ENCODE data around the gene ATF7IP2.
"Not testable (repeated sequence)": the region's sequence is repeated elsewhere in the genome, so short reads cannot be mapped to it uniquely, and the experiment has no call there.

ATF7IP2 gene

GRCh38 chr16:10362077-10362863 is 23.6 kb upstream of the ATF7IP2 start:
- no CpG with 5 or more reads among the region's 9 CpGs for WGBS, 2 donors (ENCODE audit: extremely low coverage in 2 of 2, insufficient read length in 2 of 2, insufficient replicate concordance in 1 of 2)
- Histone ChIP-seq H2BK15ac (ENCODE audit: low read length) (no peak overlapping the region), H2BK120ac (ENCODE audit: low read depth, low read length) (no peak overlapping the region), H3K18ac (ENCODE audit: low read length) (no peak overlapping the region), H2BK5ac (ENCODE audit: low read length) (no peak overlapping the region), H3K14ac (ENCODE audit: low read length) (no peak overlapping the region), H3K9me3 (replicated peaks in 1 of 2; ENCODE audit: control insufficient read depth in 2 of 2, insufficient read depth in 1 of 2, low read depth in 1 of 2, low read length in 2 of 2) (no peaks in the 10 kb centered on the region), H3K27ac (replicated peaks; ENCODE audit: low read length) (no peak overlapping the region), H3K27me3 (ENCODE audit: control insufficient read depth in 3 of 3, insufficient read depth in 3 of 3, low read depth in 1 of 3, low read length in 3 of 3) (peaks cover 0 to 3% (median 0%) of the 10 kb centered on the region in 3 experiments), H3K4me3 (ENCODE audit: low read length in 2 of 2) (no peak overlapping the region), H3K4me1 (ENCODE audit: control insufficient read depth in 2 of 2, insufficient read depth in 1 of 2, low read depth in 1 of 2, low read length in 2 of 2) (no peaks in the 10 kb centered on the region), H2AFZ (ENCODE audit: low read length) (no peak overlapping the region), H4K91ac (ENCODE audit: low read depth, low read length, poor library complexity) (no peak overlapping the region), H3K79me1 (ENCODE audit: low read depth, low read length) (no peaks in the 10 kb centered on the region), H2BK12ac (ENCODE audit: low read length) (no peak overlapping the region), H4K8ac (ENCODE audit: low read depth, low read length) (no peak overlapping the region), H3K23ac (ENCODE audit: low read depth, low read length, poor library complexity) (no peak overlapping the region), H3K36me3 (replicated peaks in 1 of 2; ENCODE audit: control insufficient read depth in 2 of 2, insufficient read depth in 2 of 2, low read length in 2 of 2) (no peaks in the 10 kb centered on the region), H2AK5ac (ENCODE audit: low read depth, low read length) (no peak overlapping the region), H3K4ac (ENCODE audit: low read length) (no peak overlapping the region), H3K9ac (ENCODE audit: low read depth, low read length, poor library complexity) (no peak overlapping the region), H3K4me2 (ENCODE audit: insufficient read depth, low read length, poor library complexity, severe bottlenecking) (no peak overlapping the region)
- no peak for DNase-seq (ENCODE audit: low spot score)

- not testable (repeated sequence) for H2BK15ac ChIP-seq (ENCODE audit: low read length)
Observed at GRCh38 chr16:10362864-10363197, 23.0 kb upstream of the ATF7IP2 start.

GRCh38 chr16:10366619-10367018 is 19.2 kb upstream of the ATF7IP2 start:
- H2BK5ac ChIP-seq (ENCODE audit: low read length); H3K4me3 ChIP-seq (ENCODE audit: low read length in 2 of 2); H4K91ac ChIP-seq (ENCODE audit: low read depth, low read length, poor library complexity); H3K23ac ChIP-seq (ENCODE audit: low read depth, low read length, poor library complexity); H3K4ac ChIP-seq (ENCODE audit: low read length); H3K9ac ChIP-seq (ENCODE audit: low read depth, low read length, poor library complexity); H2BK15ac ChIP-seq (ENCODE audit: low read length); H3K4me1 ChIP-seq (ENCODE audit: control insufficient read depth in 2 of 2, insufficient read depth in 1 of 2, low read depth in 1 of 2, low read length in 2 of 2); H2AK5ac ChIP-seq (ENCODE audit: low read depth, low read length); H2AFZ ChIP-seq (ENCODE audit: low read length); H3K9me3 ChIP-seq (replicated peaks in 1 of 2; ENCODE audit: control insufficient read depth in 2 of 2, insufficient read depth in 1 of 2, low read depth in 1 of 2, low read length in 2 of 2); H3K79me1 ChIP-seq (ENCODE audit: low read depth, low read length); H2BK12ac ChIP-seq (ENCODE audit: low read length); H4K8ac ChIP-seq (ENCODE audit: low read depth, low read length); H2BK120ac ChIP-seq (ENCODE audit: low read depth, low read length); H3K36me3 ChIP-seq (replicated peaks in 1 of 2; ENCODE audit: control insufficient read depth in 2 of 2, insufficient read depth in 2 of 2, low read length in 2 of 2); H3K14ac ChIP-seq (ENCODE audit: low read length); H3K4me2 ChIP-seq (ENCODE audit: insufficient read depth, low read length, poor library complexity, severe bottlenecking); DNase-seq (ENCODE audit: low spot score); H3K27me3 ChIP-seq (ENCODE audit: control insufficient read depth in 3 of 3, insufficient read depth in 3 of 3, low read depth in 1 of 3, low read length in 3 of 3); H3K18ac ChIP-seq (ENCODE audit: low read length); H3K27ac ChIP-seq (replicated peaks; ENCODE audit: low read length): not testable (repeated sequence)
- WGBS, 2 donors (ENCODE audit: extremely low coverage in 2 of 2, insufficient read length in 2 of 2, insufficient replicate concordance in 1 of 2) = no CpG with 5 or more reads among the region's 8 CpGs

More at GRCh38 chr16:10362864-10363197, 23.0 kb upstream of the ATF7IP2 start:
- not testable (repeated sequence) for DNase-seq (ENCODE audit: low spot score); H4K91ac ChIP-seq (ENCODE audit: low read depth, low read length, poor library complexity); H3K4me2 ChIP-seq (ENCODE audit: insufficient read depth, low read length, poor library complexity, severe bottlenecking); H3K14ac ChIP-seq (ENCODE audit: low read length); H3K18ac ChIP-seq (ENCODE audit: low read length); H2BK120ac ChIP-seq (ENCODE audit: low read depth, low read length); H3K79me1 ChIP-seq (ENCODE audit: low read depth, low read length); H3K27ac ChIP-seq (replicated peaks; ENCODE audit: low read length); H2BK12ac ChIP-seq (ENCODE audit: low read length); H2AFZ ChIP-seq (ENCODE audit: low read length); H3K9ac ChIP-seq (ENCODE audit: low read depth, low read length, poor library complexity); H3K9me3 ChIP-seq (replicated peaks in 1 of 2; ENCODE audit: control insufficient read depth in 2 of 2, insufficient read depth in 1 of 2, low read depth in 1 of 2, low read length in 2 of 2); H3K27me3 ChIP-seq (ENCODE audit: control insufficient read depth in 3 of 3, insufficient read depth in 3 of 3, low read depth in 1 of 3, low read length in 3 of 3); H3K36me3 ChIP-seq (replicated peaks in 1 of 2; ENCODE audit: control insufficient read depth in 2 of 2, insufficient read depth in 2 of 2, low read length in 2 of 2); H3K4ac ChIP-seq (ENCODE audit: low read length); H3K4me3 ChIP-seq (ENCODE audit: low read length in 2 of 2); H3K23ac ChIP-seq (ENCODE audit: low read depth, low read length, poor library complexity); H2BK5ac ChIP-seq (ENCODE audit: low read length); H2AK5ac ChIP-seq (ENCODE audit: low read depth, low read length); H4K8ac ChIP-seq (ENCODE audit: low read depth, low read length); H3K4me1 ChIP-seq (ENCODE audit: control insufficient read depth in 2 of 2, insufficient read depth in 1 of 2, low read depth in 1 of 2, low read length in 2 of 2)
- no CpG with 5 or more reads among the region's 4 CpGs for WGBS, 2 donors (ENCODE audit: extremely low coverage in 2 of 2, insufficient read length in 2 of 2, insufficient replicate concordance in 1 of 2)

- Histone ChIP-seq H4K91ac (ENCODE audit: low read depth, low read length, poor library complexity) (no peak overlapping the region), H2AK5ac (ENCODE audit: low read depth, low read length) (no peak overlapping the region), H2BK5ac (ENCODE audit: low read length) (no peak overlapping the region), H3K4ac (ENCODE audit: low read length) (no peak overlapping the region), H2BK12ac (ENCODE audit: low read length) (no peak overlapping the region), H3K9me3 (replicated peaks in 1 of 2; ENCODE audit: control insufficient read depth in 2 of 2, insufficient read depth in 1 of 2, low read depth in 1 of 2, low read length in 2 of 2) (no peaks in the 10 kb centered on the region), H2BK120ac (ENCODE audit: low read depth, low read length) (no peak overlapping the region), H3K27me3 (ENCODE audit: control insufficient read depth in 3 of 3, insufficient read depth in 3 of 3, low read depth in 1 of 3, low read length in 3 of 3) (no peaks in the 10 kb centered on the region), H2AFZ (ENCODE audit: low read length) (no peak overlapping the region), H3K9ac (ENCODE audit: low read depth, low read length, poor library complexity) (no peak overlapping the region), H3K27ac (replicated peaks; ENCODE audit: low read length) (no peak overlapping the region), H3K4me1 (ENCODE audit: control insufficient read depth in 2 of 2, insufficient read depth in 1 of 2, low read depth in 1 of 2, low read length in 2 of 2) (no peaks in the 10 kb centered on the region), H3K4me2 (ENCODE audit: insufficient read depth, low read length, poor library complexity, severe bottlenecking) (no peak overlapping the region), H3K36me3 (replicated peaks in 1 of 2; ENCODE audit: control insufficient read depth in 2 of 2, insufficient read depth in 2 of 2, low read length in 2 of 2) (no peaks in the 10 kb centered on the region), H2BK15ac (ENCODE audit: low read length) (no peak overlapping the region), H3K23ac (ENCODE audit: low read depth, low read length, poor library complexity) (no peak overlapping the region), H3K18ac (ENCODE audit: low read length) (no peak overlapping the region), H3K79me1 (ENCODE audit: low read depth, low read length) (no peaks in the 10 kb centered on the region), H3K4me3 (ENCODE audit: low read length in 2 of 2) (no peak overlapping the region), H3K14ac (ENCODE audit: low read length) (no peak overlapping the region), H4K8ac (ENCODE audit: low read depth, low read length) (no peak overlapping the region)
- no CpG with 5 or more reads among the region's 5 CpGs for WGBS, 2 donors (ENCODE audit: extremely low coverage in 2 of 2, insufficient read length in 2 of 2, insufficient replicate concordance in 1 of 2)
- no peak for DNase-seq (ENCODE audit: low spot score)
Observed at GRCh38 chr16:10367616-10368188, 18.2 kb upstream of the ATF7IP2 start.

Data from neuronal stem cell (in vitro differentiated cells).